HG02973 (cell line): ENCODE results near the gene THADA.
"Not testable (repeated sequence)": the region's sequence is repeated elsewhere in the genome, so short reads cannot be mapped to it uniquely, and the experiment has no call there.

Experiments
- ATAC-seq: cut with Tn5 transposase; IDR thresholded peaks from one replicate; pipeline ENCODE4 v1.9.1; 2021; ENCODE audit warnings: moderate library complexity; ENCODE audit not compliant: unreplicated experiment

Gene THADA

DNA sequence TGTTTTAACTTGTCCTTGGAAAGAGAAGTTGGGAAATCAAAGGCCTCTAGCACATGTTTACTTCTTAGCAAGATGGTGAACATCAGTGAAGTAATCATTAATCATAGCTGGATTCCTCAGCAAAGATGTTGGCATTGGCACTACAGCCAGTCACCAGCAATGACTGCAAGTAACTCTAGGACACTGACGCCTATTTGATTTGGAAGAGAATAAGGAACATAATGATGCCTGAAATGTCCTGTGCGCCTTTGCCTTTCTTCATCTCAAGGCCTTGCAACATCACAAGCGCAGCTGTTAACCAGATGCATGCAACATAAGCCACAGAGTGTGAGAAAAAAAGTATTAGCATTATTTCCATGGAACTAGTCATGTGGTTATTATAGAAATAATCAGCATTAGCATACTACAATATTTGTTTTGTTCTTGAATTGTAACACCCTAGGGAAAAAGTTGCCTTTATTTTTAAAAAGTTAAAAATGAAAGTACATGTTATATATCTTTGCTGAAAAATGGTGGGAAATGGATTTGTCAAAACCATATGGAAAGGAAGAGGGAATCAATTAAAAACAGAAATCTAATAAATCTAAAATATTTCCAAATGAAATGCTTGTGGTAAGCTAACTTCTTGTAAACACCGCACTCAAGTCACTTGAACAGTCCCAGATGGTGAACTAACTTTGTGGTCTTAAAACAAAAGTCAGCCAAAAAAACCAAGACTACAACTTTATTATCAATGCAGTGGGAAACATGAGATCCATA is 55.6 kb downstream of the THADA start:
- ATAC-seq: no peak

- no peak for ATAC-seq
Observed at GRCh38 chr2:43539436-43539835, 56.4 kb downstream of the THADA start.

DNA sequence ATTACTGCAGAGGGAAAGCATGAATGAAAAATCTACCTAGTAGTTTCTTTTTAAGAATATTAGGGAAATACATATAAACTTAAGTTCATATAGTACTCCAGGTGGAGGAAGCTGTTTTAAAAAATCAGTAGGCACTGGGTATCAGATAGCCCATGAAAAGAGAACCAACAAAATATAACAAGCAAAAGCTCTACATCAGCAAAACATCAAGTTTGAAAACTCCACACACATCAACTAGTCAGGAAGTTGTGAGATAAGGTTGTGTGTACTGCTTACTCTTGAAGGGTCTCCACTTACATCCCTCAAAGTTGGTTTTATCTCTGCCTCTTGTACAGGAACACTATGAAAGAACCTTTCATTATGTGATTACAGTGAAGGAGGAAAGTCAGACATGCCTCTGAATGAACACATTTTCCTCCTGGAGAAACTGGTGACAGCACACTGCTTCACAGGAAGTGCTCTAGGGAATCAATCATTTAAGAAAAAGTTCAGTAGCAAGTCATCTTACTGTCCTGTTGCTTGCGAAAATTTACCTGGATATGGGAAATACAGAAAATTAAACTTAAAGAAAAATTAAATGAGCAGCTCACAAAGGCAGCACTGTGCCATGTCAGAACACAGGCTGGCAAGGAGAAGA is 57.7 kb downstream of the THADA start:
- no peak for ATAC-seq

DNA sequence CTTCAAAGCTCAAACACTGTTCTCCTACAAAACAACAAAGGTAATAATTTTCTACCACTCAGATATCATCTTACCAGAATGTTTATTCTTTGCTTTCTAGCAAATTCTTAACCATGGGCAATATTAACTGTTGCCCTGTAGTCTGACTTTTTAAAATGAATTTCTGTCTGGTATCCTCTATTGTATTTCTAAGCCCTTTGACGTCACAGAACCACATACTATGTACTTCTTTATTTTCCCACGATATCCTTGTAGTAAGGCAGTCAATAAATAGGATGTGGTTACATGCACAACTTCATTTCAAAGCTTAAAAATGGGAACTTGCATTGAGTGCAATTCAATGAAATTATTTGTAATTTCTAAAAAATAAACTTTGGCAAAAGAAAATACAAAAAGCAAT is 58.7 kb downstream of the THADA start:
- no peak for ATAC-seq

DNA sequence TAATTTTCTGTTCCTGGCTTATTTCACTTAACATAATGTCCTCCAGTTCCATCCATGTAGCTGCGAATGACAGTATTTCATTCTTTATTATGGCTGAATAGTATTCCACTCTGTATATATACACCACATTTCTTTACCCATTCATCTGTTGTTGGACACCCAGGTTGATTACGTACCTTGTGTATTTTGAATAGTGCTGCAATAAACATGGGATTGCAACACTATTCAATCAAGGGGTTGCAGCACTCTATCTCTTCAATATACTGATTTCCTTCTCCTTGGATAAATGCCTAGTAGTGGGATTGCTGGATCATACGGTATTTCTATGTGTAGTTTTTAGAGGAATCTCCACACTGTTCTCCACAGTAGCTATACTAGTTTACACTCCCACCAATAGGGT is 61.3 kb downstream of the THADA start:
- ATAC-seq: no peak

- not testable (repeated sequence) for ATAC-seq
Observed at GRCh38 chr2:43532572-43532971, 63.3 kb downstream of the THADA start.

DNA sequence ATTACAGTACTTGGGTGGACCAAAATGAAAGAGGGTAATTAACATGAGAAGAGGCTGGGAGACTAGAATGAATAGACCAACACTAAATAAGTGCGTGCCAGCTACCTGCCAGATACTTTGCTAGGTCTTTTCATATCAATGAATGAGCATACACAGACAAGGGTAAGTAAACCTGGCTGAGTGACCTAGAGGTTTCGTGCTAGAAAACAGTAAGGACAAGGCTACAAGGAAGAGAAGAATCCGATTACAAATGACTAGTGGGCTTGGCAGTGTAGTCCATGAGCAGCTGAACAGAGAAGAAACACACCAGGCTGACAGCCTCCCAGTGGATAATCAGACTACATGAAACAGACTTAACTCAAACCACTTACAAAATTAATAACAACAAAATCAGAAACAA is 64.6 kb downstream of the THADA start:
- no peak for ATAC-seq

GRCh38 chr2:43526994-43527393 is 68.8 kb downstream of the THADA start:
- ATAC-seq: no peak

DNA sequence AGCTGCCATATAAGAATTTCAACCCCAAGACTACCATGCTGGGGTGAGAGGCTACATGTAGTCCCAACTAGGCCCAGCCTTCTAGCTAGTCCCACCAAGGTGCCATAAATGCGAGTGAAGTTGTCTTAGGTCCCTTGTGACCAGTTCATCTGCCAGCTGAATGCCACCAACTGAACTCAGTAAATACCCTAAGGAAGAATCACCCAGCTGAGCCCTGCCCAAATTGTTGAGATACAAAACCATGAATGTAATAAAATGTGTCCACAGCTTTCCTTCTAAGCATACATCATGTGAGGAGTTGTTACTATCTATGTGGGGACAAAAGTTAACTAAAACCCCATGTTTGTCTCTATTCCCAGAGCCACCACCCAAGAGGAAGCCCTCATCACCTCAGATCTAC is 70.3 kb downstream of the THADA start:
- no peak for ATAC-seq

DNA sequence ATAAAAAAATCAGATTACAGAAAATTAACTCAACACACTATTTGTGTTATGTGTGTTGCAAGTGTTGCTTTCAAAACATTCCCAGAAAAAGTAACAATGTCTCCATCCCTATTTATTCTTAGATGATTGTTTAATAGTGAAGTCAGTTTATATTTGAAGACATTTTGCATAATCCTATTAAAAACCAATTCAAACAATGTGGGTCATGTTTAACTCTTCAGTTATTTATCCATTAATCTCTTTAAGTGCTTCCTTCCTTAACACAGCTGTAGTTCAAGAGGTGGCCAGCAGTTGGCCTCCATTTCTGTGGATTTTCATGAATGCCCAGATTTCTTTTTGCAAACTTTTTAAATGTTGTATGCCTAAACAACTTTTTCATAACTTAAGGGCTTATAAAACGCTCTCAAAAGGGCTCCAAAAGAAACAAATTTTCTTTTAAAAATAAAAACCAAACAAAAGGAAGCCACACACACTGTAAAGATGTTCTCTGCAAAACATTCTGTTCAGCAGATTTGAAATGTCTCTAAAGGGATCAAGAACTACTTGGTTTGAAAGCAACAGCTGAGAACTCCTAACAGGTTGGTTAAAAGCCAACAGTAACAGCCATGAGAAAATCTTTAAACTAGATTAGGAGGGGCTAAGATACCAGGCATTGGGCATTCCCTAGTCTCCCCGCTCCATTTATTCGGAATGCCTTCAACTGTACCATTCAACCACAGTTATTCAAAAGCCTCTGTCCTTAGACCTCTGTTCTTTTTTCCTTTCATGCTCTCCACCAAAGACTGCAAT is 71.5 kb downstream of the THADA start:
- ATAC-seq: no peak

DNA sequence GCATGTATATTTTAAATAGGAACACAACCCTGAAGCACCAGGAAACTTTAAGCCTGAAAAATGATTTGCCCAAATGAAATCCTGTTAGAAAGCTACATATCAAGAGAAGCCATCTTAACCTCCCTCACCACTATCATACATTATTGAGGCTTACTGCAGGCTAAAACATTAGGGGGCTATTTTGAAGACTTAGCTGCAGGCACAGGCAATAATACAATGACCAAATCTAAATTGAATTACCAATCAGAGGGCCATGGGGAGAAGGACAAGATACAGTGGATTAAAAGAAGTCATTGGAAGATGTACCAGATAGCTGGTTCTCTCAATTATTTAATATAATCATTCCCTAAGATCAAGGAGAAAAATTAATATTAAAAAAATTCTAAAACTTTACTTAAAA is 73.7 kb downstream of the THADA start:
- ATAC-seq: no peak

DNA sequence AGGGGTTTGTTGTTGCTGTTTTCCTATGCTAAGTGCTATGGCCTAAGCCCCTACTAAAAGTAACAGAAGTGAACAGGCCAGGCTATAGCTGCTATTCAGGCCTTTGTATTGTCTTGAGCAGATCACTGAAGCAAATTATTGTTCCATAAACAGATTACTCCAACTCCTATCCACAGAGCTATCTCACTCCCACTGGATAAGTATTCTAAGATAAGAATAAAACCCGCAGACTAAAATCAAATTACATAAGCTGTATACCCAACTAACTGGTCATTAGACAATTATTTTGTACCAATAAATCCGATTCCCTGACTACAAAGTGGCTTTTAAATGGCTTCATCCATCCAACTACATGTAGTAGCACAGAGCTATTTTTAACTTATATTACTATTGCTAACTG is 74.3 kb downstream of the THADA start:
- no peak for ATAC-seq

DNA sequence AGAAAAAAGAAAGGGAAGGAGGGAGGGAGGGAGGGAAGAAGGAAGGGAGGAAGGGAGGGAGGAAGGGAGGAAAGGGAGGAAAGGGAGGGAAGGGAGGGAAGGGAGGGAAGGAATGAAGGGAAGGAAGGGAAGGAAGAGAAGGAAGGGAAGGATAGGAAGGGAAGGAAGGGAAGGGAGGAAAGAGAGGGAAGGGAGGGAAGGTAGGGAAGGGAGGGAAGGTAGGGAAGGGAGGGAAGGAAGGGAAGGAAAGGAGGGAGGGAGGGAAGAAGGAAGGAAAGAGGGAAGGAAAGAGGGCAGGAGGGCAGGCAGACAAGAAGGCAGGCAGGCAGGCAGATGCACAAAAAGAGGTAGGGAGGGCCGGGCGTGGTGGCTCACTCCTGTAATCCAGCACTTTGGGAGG is 74.9 kb downstream of the THADA start:
- no peak for ATAC-seq

GRCh38 chr2:43519643-43520221 is 76.1 kb downstream of the THADA start:
- no peak for ATAC-seq

GRCh38 chr2:43518718-43519117 is 77.1 kb downstream of the THADA start:
- ATAC-seq: no peak

- ATAC-seq: no peak
Observed at GRCh38 chr2:43518181-43518580, 77.7 kb downstream of the THADA start.

DNA sequence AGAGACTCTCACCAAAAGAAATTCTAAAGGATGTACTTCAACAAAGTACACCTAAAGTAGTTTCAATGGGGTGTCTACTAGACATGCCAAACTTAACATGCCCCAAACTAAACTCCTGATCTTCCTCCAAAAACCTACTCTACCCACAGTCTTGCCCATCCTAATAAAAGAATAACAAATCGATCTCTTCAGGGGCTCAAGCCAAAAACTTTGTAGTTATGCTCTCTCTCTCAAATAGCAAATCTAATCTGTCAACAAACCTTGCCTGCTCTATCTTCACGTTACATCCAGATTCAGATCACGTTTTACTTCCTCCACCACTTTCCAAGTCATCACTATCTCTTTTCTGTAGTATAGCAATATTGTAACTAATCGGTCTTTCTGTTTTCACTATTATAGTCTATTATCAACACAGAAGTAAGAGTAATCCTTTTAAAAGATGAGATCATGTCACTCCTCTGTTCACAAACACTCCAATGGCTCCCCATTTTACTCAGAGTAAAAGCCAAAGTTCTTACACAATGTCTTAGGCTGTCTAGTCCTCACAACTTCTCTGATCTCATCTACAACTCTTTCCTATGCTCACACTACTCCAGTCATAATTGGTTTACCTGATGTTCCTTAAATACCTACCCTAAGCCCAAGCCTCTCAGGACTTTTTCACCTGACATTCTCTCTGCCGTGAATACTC is 79.9 kb downstream of the THADA start:
- no peak for ATAC-seq

GRCh38 chr2:43515248-43515647 is 80.6 kb downstream of the THADA start:
- no peak for ATAC-seq

DNA sequence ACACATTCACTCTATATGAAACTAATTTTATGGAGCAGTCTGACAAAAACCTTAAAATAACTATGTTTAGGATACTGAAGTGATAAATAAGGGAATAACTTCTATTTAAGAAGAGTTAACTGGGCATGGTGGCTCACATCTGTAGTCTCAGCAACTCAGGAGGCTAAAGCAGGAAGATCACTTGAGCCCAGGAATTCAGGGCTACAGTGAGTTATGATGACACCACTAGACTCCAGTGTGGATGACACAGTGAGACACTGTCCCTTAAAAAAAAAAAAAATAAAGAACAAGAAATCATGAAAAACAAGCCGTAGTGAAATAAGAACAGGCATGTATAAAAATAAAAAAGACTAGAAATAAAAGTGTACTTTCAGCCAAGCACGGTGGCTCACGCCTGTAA is 82.0 kb downstream of the THADA start:
- ATAC-seq: no peak

DNA sequence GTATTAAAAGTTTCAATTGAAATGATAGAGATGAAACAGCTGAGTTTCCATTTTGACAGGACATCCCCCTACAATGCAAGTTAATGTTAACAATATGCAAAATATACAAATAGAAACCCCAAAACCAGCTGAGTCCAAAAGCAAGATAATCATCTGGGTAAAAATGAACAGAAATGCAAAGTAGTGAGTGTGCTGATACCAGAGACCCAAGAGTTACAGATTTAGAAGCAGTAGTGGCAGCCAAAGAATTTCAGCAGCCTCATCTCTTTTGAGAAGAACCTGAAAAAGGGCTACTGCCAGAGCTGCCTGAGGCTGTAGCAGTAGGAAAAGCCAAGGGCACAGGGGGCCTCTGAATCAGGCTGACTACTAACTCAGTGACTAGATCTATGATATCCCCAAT is 82.6 kb downstream of the THADA start:
- ATAC-seq: no peak

GRCh38 chr2:43511199-43511598 is 84.6 kb downstream of the THADA start:
- no peak for ATAC-seq
